Measurements from ENCODE around the gene BCL2L15.
"Not testable (repeated sequence)": the region's sequence is repeated elsewhere in the genome, so short reads cannot be mapped to it uniquely, and the experiment has no call there.

BCL2L15 gene

DNA sequence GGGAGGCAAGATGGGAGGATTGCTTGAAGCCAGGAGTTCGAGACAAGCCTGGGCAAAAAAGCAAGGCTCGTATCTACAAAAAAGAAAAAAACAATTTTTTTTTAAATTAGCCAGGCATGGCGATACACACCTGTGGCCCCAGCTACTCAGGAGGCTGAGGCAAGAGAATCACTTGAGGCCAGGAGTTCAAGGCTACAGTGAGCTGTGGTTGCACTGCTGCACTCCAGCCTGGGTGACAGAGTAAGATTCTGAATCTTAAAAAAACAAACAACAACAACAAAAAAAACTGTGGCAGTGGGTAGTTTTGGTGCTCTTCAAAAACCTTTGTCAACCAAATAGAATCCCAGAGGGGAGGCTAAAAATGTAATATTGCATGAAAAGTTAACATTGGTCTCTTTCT is 16.6 kb downstream of the BCL2L15 start:
- DNase-seq: no peak

DNA sequence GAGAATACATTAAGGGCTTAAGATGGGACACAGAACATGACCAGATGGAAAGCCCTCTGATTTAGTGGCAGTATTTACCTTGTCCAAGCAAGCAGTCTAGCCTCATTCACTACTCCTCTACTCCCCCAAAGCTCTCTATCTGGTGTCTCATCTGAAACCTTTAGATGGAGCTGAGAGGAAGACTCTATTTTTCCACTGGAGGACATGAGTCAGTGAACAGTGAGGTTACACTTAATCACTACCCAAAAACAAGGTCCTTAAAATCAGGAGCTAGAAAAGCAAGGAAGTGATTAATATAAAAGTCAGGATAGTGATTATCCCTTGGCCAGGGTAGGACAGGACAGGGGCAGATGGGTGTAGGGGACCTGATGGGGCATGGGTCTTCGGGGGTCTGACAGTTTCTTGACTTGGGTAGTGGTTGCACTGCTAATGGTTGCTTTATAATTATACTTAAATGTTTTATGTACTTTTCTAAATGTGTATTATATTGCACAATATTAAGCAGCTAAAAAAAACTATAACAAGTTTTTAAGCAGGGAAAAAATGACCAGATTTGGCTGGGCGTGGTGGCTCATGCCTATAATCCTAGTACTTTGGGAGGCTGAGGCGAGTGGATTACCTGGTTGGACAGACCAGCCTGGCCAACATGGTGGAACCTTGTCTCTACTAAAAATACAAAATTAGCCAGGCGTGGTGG is 18.8 kb downstream of the BCL2L15 start:
- no peak for DNase-seq

DNA sequence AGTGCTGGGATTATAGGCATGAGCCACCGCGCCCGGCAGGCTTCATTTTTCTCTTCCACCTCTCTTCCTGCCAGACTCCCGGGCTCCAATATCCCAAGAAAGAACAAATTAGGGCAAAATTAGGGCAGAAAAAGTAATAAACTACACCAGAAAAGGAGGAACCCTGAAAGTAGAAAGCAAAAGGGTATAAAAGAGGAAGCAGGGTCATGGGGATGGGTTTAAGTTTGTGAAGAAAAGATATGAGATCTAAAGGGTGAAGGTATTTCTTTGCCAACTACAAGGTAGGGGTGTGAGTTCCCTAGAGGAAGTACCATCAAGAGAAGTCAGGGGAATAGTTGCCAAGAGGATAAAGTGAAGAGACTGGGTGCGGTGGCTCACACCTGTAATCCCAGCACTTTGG is 25.7 kb downstream of the BCL2L15 start:
- DNase-seq: peak; percentile 75

DNA sequence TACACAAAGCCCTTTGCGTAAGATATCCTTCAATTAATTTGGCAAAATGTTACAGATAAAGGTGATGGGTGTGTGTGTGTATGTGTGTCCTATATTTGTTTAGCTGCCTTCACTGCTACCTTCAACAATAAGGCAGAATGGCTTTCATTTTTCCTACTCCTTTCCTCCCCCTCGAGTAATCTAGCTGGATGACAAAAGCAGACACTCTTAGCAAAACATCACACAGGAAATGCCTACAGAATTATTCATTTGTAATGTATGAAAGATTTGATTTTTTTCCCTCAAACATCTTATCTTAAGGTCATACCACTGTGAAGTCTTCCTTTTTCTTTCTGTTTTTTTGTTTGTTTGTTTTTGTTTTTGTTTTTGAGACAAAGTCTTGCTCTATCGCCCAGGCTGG is 26.5 kb downstream of the BCL2L15 start:
- no peak for DNase-seq

DNA sequence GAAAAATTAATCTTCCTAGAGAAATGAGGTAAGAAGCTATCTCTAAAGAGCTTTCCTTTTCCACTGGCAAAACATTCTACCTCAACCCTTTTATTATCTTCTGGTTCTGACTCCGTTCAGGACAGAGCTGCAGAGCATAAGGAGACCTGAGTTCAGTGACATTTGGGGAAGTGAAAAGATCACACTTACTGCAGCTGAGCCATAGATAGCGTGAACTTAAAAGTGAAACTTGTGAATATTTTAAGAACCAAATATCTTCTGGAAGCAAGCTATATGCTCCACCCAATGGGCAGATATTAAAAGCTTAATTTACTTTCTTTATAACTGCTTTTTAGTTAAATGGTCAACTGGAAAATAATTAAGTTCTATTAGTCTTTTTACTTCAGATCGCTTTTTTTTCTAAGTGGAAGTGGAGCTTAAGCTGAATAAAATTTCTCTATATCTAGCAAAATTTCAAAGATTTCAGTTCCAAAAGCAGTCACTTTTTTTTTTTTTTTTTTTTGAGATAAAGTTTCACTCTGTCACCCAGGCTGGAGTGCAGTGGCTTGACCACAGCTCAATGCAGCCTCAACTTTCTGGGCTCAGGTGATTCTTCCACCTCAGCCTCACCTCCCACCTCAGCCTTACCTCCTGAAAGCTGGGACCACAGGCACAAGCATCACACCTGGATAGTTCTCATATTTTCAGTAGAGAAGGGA is 27.8 kb downstream of the BCL2L15 start:
- DNase-seq: peak; percentile 87

DNA sequence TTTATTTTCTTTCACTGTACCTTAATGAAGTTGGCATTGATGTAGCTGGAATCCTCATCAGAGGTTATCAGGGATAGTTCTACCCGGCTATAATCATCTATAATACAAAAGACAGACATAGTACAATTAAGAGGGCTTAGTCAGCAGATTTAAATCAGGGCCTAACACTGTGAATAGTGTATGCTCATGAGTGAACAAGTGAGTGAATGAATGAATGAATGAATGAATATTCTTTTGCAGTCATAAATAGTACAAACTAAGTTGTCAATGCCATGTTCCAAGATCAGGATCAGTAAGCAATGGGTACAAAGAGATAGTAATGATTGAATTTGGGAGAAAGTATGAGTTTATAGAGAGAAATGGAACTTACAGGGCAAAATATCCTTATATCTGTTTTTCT is 28.4 kb downstream of the BCL2L15 start:
- DNase-seq: no peak

DNA sequence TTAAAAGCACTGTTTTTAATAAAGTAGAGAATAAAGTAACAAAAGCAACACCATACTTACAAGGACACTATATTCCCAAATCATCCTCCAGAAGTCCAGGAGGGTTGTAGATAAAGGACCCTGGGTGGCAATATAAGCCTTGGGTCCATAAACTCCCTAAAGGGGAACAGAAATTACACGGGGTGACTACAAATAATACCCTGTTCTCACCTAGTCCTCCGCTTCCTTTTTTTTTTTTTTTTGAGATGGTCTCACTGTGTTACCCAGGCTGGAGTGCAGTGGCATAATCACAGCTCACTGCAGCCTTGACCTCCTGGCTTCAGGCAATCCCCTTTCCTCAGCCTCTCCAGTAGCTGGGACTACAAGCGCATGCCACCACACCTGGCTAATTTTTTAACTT is 29.0 kb downstream of the BCL2L15 start:
- DNase-seq: peak; percentile 52

DNA sequence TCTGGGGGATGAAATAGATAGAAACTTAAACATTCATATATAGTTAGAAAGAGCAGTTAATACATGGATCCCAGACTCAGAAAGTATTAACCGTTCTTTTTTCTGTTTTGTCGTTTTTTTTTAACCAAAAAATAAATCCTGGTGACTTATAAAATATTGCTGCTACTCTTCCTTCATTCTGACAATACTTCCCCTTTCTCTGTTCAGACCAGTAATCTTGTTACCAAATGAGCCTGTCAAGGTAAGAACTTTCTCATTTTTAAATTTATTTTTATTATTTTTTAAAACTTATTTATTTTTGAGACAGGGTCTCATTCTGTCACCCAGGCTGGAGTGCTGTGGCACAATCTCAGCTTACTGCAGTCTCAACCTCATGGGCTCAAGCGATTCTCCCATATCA is 29.6 kb downstream of the BCL2L15 start:
- peak; percentile 34 for DNase-seq

DNA sequence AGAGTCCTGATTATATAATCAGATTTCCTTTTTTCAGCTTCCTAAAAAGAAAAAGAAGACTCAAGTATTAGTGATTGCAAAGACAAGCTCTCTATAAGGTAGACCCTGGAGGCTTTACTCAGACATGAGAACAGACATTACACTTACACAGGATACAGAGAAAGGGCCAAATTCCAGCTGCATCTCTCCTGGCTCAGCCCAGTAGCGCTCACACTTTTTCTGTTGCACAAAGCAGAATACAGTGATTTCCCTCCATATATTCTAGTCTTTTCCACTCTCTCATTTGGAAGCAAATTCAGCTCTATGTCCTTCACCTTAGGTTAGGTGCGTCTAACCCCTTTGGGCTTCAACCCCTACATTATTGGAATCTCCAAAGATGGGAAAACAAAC is 31.0 kb downstream of the BCL2L15 start:
- DNase-seq: no peak

DNA sequence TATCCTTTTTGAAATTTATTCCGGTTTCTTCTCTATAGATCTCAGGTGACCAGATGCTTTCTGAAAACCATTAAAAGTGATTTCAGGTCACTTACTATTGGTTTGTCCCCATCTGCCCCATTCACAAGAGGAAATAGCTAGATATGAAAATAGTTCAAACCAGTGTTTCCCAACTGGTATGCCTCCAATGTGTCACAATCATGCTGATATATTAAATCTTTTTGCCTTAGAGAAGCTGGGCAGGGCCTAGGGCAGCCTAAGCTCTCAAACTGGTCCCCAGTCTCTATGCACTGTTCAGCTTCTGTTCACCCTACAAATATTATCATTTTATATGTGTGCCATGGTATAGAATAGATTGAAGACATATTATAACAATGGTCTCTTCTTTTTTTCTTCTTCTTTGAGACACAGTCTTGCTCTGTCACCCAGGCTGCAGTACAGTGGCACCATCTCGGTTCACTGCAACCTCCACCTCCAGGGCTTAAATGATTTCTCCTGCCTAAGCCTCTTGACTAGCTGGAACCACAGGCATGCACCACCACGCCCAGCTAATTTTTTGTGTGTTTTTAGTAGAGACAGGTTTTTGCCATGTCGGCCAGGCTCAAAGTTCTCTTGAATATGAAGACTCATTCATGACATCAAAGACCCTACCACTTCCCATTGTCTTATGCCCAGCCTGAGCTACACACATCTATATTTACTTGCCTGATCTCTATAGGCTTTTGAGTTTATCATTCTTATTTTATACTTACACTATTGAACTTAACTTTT is 31.6 kb downstream of the BCL2L15 start:
- peak; percentile 46 for DNase-seq

DNA sequence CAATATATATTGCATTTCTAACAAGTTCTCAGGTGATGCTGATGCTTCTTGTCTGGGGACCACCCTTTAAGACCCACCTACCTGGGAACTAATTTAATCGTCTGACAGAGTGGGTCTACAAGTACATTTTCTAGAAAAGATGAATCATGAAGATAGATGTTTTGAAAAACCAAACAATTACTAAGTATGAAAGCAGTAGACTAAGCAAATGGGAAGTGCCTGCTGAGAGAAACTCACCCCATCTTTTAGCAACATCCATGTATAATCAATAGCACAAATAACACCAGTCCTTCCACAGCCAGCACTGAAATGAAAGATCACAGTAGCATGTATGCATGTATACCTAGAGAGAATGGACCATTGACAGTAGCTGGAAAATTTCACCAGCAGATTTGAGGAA is 33.1 kb downstream of the BCL2L15 start:
- DNase-seq: no peak

DNA sequence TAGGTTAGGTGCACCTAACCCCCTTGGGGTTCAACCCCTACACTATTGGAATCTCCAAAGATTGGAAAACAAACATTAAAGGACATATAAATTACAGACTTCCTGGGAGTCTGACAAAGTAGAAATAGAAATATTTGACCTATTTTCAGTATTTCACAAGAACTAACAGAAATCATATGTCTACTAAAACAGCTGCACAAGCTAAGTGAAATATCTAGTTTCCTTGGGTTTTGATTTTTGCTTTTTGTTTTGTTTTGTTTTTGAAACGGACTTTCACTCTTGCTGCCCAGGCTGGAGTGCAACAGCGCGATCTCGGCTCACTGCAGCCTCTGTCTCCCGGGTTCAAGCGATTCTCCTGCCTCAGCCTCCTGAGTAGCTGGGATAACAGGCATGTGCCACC is 34.7 kb downstream of the BCL2L15 start:
- DNase-seq: not testable (repeated sequence)

DNA sequence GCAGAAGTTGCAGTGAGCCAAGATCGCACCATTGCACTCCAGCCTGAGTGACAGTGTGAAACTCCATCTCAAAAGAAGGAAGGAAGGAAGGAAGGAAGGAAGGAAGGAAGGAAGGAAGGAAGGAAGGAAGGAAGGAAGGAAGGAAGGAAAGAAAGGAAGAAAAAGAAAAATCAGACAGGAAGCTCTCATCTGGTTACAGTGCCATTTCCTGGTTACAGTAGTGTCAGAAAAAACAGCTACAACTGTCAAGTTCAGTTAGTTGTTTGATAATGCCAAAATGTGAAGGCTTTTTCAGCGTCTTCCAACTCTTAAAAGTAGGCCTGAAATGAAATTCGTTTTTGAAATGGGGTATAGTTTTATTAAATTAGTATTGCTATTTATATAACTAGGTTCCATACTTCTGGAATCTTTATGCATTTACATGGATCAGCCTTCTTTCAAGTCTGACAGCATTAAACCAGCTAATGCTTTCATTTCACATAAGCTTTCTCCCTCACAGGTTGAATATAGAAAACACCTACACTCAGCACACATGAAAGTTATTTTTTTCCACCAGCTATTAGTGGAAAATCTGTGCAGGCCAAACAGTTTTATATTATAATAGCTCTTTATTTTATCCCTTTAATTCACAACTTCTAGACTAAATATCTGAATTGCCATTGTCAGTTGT is 37.1 kb downstream of the BCL2L15 start:
- DNase-seq: no peak

DNA sequence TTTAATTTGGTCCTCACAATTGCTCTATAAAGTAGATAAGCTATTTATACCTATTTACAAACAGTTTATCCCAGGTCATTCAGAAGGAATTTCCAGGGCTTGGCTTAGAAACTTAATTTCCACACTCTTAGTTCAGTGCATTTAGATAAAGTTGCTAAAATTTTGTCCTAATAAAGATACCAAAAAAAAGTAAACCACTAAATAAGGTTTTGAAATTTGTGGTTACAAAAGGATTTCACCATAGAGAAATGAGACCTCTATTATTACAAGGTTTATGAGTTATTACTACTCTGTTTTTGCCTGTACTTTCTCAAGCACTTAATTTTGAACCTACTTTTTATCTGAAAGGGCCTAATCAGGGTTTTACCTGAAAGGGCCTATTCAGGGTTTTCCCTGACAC is 38.3 kb downstream of the BCL2L15 start:
- DNase-seq: peak; percentile 39

DNA sequence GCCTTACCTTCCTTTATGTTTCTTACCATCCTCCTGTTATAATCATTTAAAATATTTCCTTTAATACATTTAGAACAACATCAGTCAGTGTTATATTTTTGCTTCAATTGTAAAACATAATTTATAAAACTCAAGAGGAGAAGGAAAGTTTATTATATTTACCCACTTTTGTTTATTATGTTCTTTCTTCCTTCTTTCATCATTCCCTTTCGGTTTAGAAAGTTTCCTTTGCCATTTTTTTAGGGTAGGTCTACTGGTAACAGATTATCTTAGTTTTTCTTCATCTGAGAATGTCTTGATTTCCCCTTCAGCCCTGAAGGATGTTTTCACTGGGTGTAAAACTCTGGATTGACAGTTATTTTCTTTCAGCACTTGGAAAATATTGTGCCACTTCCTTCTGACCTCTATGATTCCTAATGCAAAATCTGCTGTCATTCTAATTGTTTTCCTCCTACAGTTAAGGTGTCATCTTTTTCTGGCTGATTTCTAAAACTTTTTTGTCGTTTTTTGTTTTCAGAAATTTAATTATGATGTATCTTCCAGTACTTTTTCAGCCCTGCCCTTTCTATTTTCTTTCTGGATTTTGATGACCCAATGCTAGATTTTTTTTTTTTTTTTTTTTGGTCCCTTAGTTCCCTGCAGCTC is 40.9 kb downstream of the BCL2L15 start:
- DNase-seq: no peak

DNA sequence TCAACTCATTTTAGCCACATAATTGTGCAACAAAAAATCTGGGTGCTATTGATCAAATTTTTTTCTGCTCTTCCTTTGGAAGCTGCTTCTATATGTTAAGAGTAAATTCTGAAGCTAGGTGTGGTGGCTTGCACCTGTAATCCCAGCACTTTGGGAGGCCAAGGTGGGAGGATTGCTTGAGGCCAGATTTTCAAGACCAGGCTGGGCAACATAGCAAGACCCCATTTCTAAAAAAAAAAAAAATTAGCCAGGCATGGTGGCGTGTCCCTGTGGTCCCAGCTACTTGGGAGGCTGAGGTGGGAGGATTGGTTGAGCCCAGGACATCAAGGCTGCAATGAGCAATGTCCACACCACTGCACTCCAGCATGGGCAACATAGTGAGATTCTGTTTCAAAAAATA is 50.8 kb downstream of the BCL2L15 start:
- no peak for DNase-seq

DNA sequence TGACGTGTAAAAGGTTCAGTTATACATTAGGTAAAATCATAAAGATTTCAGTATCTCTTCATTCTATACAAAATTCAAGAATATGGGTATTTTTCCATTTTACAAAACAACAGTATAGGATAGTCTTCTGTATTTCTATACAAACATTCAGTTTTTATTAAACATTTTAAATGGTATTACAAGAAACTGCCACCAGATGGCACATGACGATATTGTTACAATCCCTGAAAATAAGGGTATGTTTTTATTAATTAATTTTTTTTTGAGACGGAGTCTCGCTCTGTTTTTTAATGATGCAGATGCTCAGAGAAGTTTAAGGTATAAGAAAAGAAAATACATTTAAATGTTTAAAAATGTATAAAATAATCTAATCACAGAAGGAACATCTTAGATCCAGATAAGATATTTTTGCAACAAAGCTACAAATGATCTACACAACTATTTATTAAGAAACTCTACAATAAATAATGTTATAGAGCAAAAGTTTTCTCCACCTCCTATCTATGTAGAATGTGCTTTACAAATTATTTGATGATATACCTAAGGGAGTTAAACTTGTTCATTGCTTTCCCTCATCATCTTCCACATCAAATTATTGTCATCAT is 51.6 kb downstream of the BCL2L15 start:
- DNase-seq: peak; percentile 41

DNA sequence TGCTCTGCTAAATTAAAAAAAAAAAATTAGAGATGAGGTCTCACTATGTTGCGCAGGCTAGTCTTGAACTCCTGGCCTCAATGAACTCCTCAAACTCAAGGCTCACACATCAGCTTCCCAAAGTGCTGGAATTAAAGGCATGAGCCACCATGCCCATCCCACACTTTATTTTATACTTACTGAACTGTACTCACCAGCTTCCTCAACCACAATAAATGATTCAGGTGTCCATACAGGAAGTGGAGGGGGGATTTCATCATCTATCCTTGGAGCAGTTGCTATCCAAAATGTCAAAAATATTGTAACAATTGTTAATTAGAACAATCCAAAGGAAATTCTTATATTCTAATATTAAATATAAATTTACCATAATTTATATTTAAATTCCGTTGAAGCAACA is 52.7 kb downstream of the BCL2L15 start:
- no peak for DNase-seq

Measured in MV-4-11 (cell line).